ENCODE measurements around the gene PTPRD. TPM values are rescaled to one million over a fixed set of nuclear protein-coding genes. Genes with fewer than 3 reads are reported as not detected.

PTPRD gene
- total and polyA plus RNA-seq, 9 of the 15 experiments (the other 6 are each of a cell fraction or from before 2014, with no cell fraction given) = 0.11 TPM; not detected in 8

DNA sequence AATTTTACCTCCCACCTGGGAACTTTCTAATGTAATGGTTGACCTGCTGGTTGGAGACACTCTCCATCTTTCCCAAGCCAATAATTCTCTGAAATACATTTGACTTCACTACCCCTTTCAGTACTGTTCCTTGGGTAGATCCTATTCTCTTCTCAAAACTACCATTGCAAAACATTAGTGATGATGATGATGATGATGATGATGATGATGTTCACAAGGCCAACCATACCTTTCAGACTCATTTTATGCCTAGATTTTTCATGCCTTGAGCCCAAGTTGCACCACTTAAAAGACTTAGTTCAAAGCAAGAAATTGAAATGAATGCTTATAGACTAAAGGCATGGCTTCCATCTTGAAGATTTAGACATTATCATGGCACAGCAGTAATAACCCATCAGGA, 1672.2 kb downstream of the PTPRD start (continued):
- TF ChIP-seq RHOXF2B (CRISPR knock-in tag; conservative IDR thresholded peaks at IDR 0.05) = no peak
- no peak for TF ChIP-seq ZNF3 (CRISPR knock-in tag; IDR thresholded peaks at IDR 0.05)
- TF ChIP-seq TEAD1 (CRISPR knock-in tag; IDR thresholded peaks at IDR 0.05) = no peak

DNA sequence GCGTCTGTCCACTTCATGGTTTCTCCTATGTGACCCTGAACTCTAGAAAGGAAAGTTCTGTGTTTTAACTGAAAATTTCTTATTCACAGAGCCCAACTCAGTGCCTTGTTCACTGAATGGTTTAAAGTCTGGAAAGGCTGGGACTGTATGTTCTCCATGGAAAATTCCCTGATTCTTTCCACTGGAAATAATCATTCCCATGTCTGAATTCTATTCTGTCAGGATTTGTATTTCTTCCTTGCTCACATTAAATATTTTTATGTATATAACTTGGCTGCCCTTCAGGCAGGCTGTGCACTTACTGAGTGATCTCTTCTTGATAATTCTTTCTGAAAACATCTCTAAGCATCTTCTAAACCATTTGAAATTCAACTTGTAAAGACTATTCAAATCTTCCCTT, 1686.3 kb downstream of the PTPRD start:
- no peak overlapping the region for H3K27ac ChIP-seq (ENCODE audit: extremely low read depth, low read depth, low read length)
- WGBS (ENCODE audit: insufficient coverage, low coverage, missing lambda C conversion rate) = 0% methylated on average over 1 of the region's 1 CpG
- CTCF ChIA-PET (ENCODE audit: low intra/inter-chr PET ratio) = no interaction called here
- H4K20me1 ChIP-seq (replicated peaks; ENCODE audit: control insufficient read depth, insufficient read depth, low read length) = no peaks in the 10 kb centered on the region
- POLR2A ChIA-PET = no interaction called here
- DNase-seq (ENCODE audit: extremely low read depth in 1 of 4, low spot score in 3 of 4) (no peak), ATAC-seq (no peak), FAIRE-seq (no peak)
- H3K9ac ChIP-seq (ENCODE audit: insufficient read depth in 1 of 2, low read depth in 2 of 2, low read length in 2 of 2) = no peak overlapping the region
- H3K36me3 ChIP-seq (ENCODE audit: control insufficient read depth, insufficient read depth, low read length) = no peaks in the 10 kb centered on the region
- in situ Hi-C loops (cut with MboI) = no loop called here
- H2AFZ ChIP-seq (ENCODE audit: low read depth, low read length) = no peak overlapping the region
- H3K4me3 ChIP-seq = no peak overlapping the region
- TF ChIP-seq ZNF197 (CRISPR knock-in tag; IDR thresholded peaks at IDR 0.05; ENCODE audit: low read depth) (no peak), RFX1 (IDR thresholded peaks at IDR 0.05) (no peak), ELF1 (tag; IDR thresholded peaks at IDR 0.05) (no peak), MYNN (IDR thresholded peaks at IDR 0.05) (no peak), MYNN (CRISPR knock-in tag; IDR thresholded peaks at IDR 0.05) (no peak), WHSC1 (IDR thresholded peaks at IDR 0.05; ENCODE audit: low read length) (no peak), BMI1 (IDR thresholded peaks at IDR 0.05; ENCODE audit: low read length) (no peak), ZBTB17 (CRISPR knock-in tag; IDR thresholded peaks at IDR 0.05) (no peak), CHD2 (IDR thresholded peaks at IDR 0.05; ENCODE audit: low read depth, low read length) (no peak), U2AF2 (optimal IDR thresholded peaks at IDR 0.05; ENCODE audit: low read depth, low read length) (no peak), ZNF717 (CRISPR knock-in tag; IDR thresholded peaks at IDR 0.05) (no peak), YY1 (IDR thresholded peaks at IDR 0.05; ENCODE audit: borderline replicate concordance in 1 of 3, control insufficient read depth in 1 of 3, extremely low read depth in 1 of 3, insufficient read depth in 3 of 3, insufficient read length in 1 of 3, insufficient replicate concordance in 2 of 3, low read depth in 1 of 3, low read length in 2 of 3) (no peak), ZNF384 (IDR thresholded peaks at IDR 0.05; ENCODE audit: low read depth, low read length) (no peak), CHD4 (IDR thresholded peaks at IDR 0.05; ENCODE audit: insufficient read depth, insufficient replicate concordance, low read depth, low read length, poor library complexity, severe bottlenecking) (no peak), FOXJ2 (tag; IDR thresholded peaks at IDR 0.05) (no peak), MAFG (tag; conservative IDR thresholded peaks at IDR 0.05) (no peak), SRSF1 (IDR thresholded peaks at IDR 0.05; ENCODE audit: low read depth, low read length) (no peak)
- TF ChIP-seq, protein P1, sequence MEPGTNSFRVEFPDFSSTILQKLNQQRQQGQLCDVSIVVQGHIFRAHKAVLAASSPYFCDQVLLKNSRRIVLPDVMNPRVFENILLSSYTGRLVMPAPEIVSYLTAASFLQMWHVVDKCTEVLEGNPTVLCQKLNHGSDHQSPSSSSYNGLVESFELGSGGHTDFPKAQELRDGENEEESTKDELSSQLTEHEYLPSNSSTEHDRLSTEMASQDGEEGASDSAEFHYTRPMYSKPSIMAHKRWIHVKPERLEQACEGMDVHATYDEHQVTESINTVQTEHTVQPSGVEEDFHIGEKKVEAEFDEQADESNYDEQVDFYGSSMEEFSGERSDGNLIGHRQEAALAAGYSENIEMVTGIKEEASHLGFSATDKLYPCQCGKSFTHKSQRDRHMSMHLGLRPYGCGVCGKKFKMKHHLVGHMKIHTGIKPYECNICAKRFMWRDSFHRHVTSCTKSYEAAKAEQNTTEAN (CRISPR knock-in tag; IDR thresholded peaks at IDR 0.05) = no peak
- no peaks in the 10 kb centered on the region for H3K27me3 ChIP-seq (ENCODE audit: control insufficient read depth in 2 of 2, insufficient read depth in 2 of 2, low read length in 2 of 2)
- no peaks in the 10 kb centered on the region for H3K4me1 ChIP-seq (replicated peaks in 1 of 2; ENCODE audit: control insufficient read depth in 2 of 2, insufficient read depth in 2 of 2, low read length in 2 of 2)
- H3K9me1 ChIP-seq (ENCODE audit: control insufficient read depth, insufficient read depth, low read length) = no peaks in the 10 kb centered on the region
- no peak overlapping the region for H3K4me2 ChIP-seq (ENCODE audit: insufficient read depth, low read length)
- intact Hi-C loops (cut with micrococcal nuclease) = no loop called here
- no TSS peak for BruUV-seq (replicated peaks)
- H3K79me2 ChIP-seq (ENCODE audit: control insufficient read depth, insufficient read depth, low read length) = no peaks in the 10 kb centered on the region
- H3K9me3 ChIP-seq (replicated peaks; ENCODE audit: control insufficient read depth, insufficient read depth, low read depth, low read length) = no peaks in the 10 kb centered on the region
